ENCODE results near the gene SHROOM1. TPM values are rescaled to one million over a fixed set of nuclear protein-coding genes. Genes with fewer than 3 reads are reported as not detected.

The SHROOM1 gene
- total RNA-seq, 6 experiments from 2014 or later: 7.8 to 12.2 (median 8.6) TPM

GRCh38 chr5:132813599-132814502 is 16.6 kb downstream of the SHROOM1 start:
- Mint-ChIP-seq H3K36me3 (ENCODE audit: low read depth) (no peaks in the 10 kb centered on the region), H3K4me1 (ENCODE audit: low read depth) (peaks cover 16% of the 10 kb centered on the region), H3K27ac (no peak overlapping the region), H3K4me3 (no peak overlapping the region), H3K27me3 (ENCODE audit: insufficient read depth) (peaks cover 31% of the 10 kb centered on the region), H3K9me3 (no peaks in the 10 kb centered on the region)
- no peak for TF ChIP-seq CTCF (IDR thresholded peaks at IDR 0.05)
- DNase-seq: no peak

GRCh38 chr5:132812781-132813598 is 17.5 kb downstream of the SHROOM1 start, which contains the start of gene SOWAHA:
Gene SOWAHA (plus strand): TSS chr5:132813302. CDS start chr5:132813622, 320 bp downstream.
- peaks cover 33% of the 10 kb centered on the region for H3K27me3 Mint-ChIP-seq (ENCODE audit: insufficient read depth)
- H3K27ac Mint-ChIP-seq: no peak within 1 kb of the TSS
- no peaks in the 10 kb centered on the region for H3K9me3 Mint-ChIP-seq
- peaks cover 16% of the 10 kb centered on the region for H3K4me1 Mint-ChIP-seq (ENCODE audit: low read depth)
- no peaks in the 10 kb centered on the region for H3K36me3 Mint-ChIP-seq (ENCODE audit: low read depth)
- H3K4me3 Mint-ChIP-seq: peak within 1 kb of the TSS; percentile 78
- no peak for DNase-seq
- no peak for TF ChIP-seq CTCF (IDR thresholded peaks at IDR 0.05)

DNA sequence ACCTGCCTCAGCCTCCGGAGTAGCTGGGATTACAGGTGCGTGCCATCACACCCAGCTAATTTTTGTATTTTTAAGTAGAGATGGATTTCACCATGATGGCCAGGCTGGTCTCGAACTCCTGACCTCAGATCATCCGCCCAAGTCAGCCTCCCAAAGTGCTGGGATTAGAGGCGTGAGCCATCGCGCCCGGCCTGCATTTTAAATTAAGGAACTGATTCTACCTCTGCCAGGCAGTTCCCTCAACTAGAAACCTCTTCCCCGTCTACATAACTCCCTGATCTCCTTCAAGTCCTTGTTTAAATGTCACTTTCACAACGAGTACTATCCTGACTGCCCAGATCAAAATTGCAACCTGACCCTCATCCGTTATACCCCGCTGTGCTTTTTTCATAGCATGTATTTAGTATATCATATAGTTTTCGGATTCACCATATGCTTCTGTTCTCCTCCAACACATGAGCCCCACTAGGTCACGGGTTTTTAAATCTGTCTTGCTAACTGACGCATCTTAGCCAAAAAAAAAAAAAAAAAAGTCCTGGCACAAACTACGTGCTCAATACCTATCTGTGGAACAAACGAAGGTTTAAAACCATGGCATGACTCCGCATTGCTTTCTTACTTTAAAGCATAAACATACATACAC is 18.2 kb downstream of the SHROOM1 start:
- no peaks in the 10 kb centered on the region for H3K9me3 Mint-ChIP-seq
- no peaks in the 10 kb centered on the region for H3K36me3 Mint-ChIP-seq (ENCODE audit: low read depth)
- TF ChIP-seq CTCF (IDR thresholded peaks at IDR 0.05): no peak
- DNase-seq: no peak
- H3K4me3 Mint-ChIP-seq: peak overlapping the region; percentile 78; the same call in 1 of the 2 replicates
- peaks cover 16% of the 10 kb centered on the region for H3K4me1 Mint-ChIP-seq (ENCODE audit: low read depth)
- H3K27ac Mint-ChIP-seq: no peak overlapping the region
- H3K27me3 Mint-ChIP-seq (ENCODE audit: insufficient read depth): peaks cover 33% of the 10 kb centered on the region

GRCh38 chr5:132810605-132811004 is 19.8 kb downstream of the SHROOM1 start:
- TF ChIP-seq CTCF (IDR thresholded peaks at IDR 0.05): no peak
- Mint-ChIP-seq H3K4me1 (ENCODE audit: low read depth) (peaks cover 16% of the 10 kb centered on the region), H3K36me3 (ENCODE audit: low read depth) (no peaks in the 10 kb centered on the region), H3K27ac (no peak overlapping the region), H3K4me3 (no peak overlapping the region), H3K27me3 (ENCODE audit: insufficient read depth) (peaks cover 33% of the 10 kb centered on the region), H3K9me3 (no peaks in the 10 kb centered on the region)
- DNase-seq: no peak

GRCh38 chr5:132808866-132809265 is 21.6 kb downstream of the SHROOM1 start:
- peaks cover 40% of the 10 kb centered on the region for H3K27me3 Mint-ChIP-seq (ENCODE audit: insufficient read depth)
- H3K27ac Mint-ChIP-seq: no peak overlapping the region

More at GRCh38 chr5:132808866-132809265, 21.6 kb downstream of the SHROOM1 start:
- H3K9me3 Mint-ChIP-seq: peaks cover 13% of the 10 kb centered on the region
- DNase-seq: no peak
- H3K4me3 Mint-ChIP-seq: no peak overlapping the region
- no peaks in the 10 kb centered on the region for H3K36me3 Mint-ChIP-seq (ENCODE audit: low read depth)
- peaks cover 10% of the 10 kb centered on the region for H3K4me1 Mint-ChIP-seq (ENCODE audit: low read depth)
- no peak for TF ChIP-seq CTCF (IDR thresholded peaks at IDR 0.05)

Data from HFFc6 (cell line).